ENCODE results near the gene RNF207. TPM values are rescaled to one million over a fixed set of nuclear protein-coding genes. Genes with fewer than 3 reads are reported as not detected.

RNF207 gene
- total RNA-seq, 1 experiment from 2014 or later: 115 TPM

- no peak overlapping the region for H3K4me3 ChIP-seq (ENCODE audit: low read depth in 2 of 2, low read length in 2 of 2)
- H3K27me3 ChIP-seq (ENCODE audit: control insufficient read depth, insufficient read depth, low read length): no peaks in the 10 kb centered on the region
- DNase-seq (ENCODE audit: low read depth, low spot score) (no peak), ATAC-seq (no peak)
- POLR2A ChIA-PET: no interaction called here
- peaks cover 29% of the 10 kb centered on the region for H3K4me1 ChIP-seq (ENCODE audit: control insufficient read depth, insufficient read depth, low read length)
- TF ChIP-seq REST (IDR thresholded peaks at IDR 0.05; ENCODE audit: insufficient read depth in 1 of 2, low read depth in 2 of 2, low read length in 1 of 2) (no peak), TCF7L2 (IDR thresholded peaks at IDR 0.05; ENCODE audit: low read depth, low read length) (no peak), CTCF (IDR thresholded peaks at IDR 0.05) (no peak), SIN3A (IDR thresholded peaks at IDR 0.05; ENCODE audit: borderline replicate concordance, insufficient read depth, low read depth, low read length) (no peak), POLR2AphosphoS5 (IDR thresholded peaks at IDR 0.05; ENCODE audit: low read depth, low read length) (no peak)
- H3K27ac ChIP-seq (ENCODE audit: low read length): no peak overlapping the region; the same call in 1 of the 2 replicates
- CTCF ChIA-PET: interaction anchor here (1.0 kb wide), 1 partner anchor 79 kb away, joined by 3 read pairs; no protein-coding TSS in a partner anchor
- in situ Hi-C loops (cut with HindIII; ENCODE audit: low pct_unique_long_range_greater_than_20kb, low sequenced_read_pairs): no loop called here
- intact Hi-C loops (cut with micrococcal nuclease; ENCODE audit: unreplicated experiment): no loop called here
- no peaks in the 10 kb centered on the region for H3K36me3 ChIP-seq (ENCODE audit: control insufficient read depth, insufficient read depth, low read length)
- BruUV-seq (replicated peaks): no TSS peak
- H3K9me3 ChIP-seq (ENCODE audit: control insufficient read depth, insufficient read depth, low read depth, low read length): no peaks in the 10 kb centered on the region
These were observed 38.3 kb upstream of the RNF207 start for GRCh38 chr1:6167391-6168303.

GRCh38 chr1:6168947-6169586 is 36.9 kb upstream of the RNF207 start:
- Histone ChIP-seq H3K4me3 (ENCODE audit: low read depth in 2 of 2, low read length in 2 of 2) (no peak overlapping the region), H3K9me3 (ENCODE audit: control insufficient read depth, insufficient read depth, low read depth, low read length) (no peaks in the 10 kb centered on the region), H3K4me1 (ENCODE audit: control insufficient read depth, insufficient read depth, low read length) (peaks cover 37% of the 10 kb centered on the region), H3K27me3 (ENCODE audit: control insufficient read depth, insufficient read depth, low read length) (no peaks in the 10 kb centered on the region), H3K27ac (ENCODE audit: low read length) (no peak overlapping the region), H3K36me3 (ENCODE audit: control insufficient read depth, insufficient read depth, low read length) (no peaks in the 10 kb centered on the region)
- ChIA-PET POLR2A (no interaction called here), CTCF (no interaction called here)
- ATAC-seq: no peak
- TF ChIP-seq TCF7L2 (IDR thresholded peaks at IDR 0.05; ENCODE audit: low read depth, low read length) (no peak), SIN3A (IDR thresholded peaks at IDR 0.05; ENCODE audit: borderline replicate concordance, insufficient read depth, low read depth, low read length) (no peak), CTCF (IDR thresholded peaks at IDR 0.05) (no peak), REST (IDR thresholded peaks at IDR 0.05; ENCODE audit: insufficient read depth in 1 of 2, low read depth in 2 of 2, low read length in 1 of 2) (no peak), POLR2AphosphoS5 (IDR thresholded peaks at IDR 0.05; ENCODE audit: low read depth, low read length) (no peak)
- intact Hi-C loops (cut with micrococcal nuclease; ENCODE audit: unreplicated experiment): no loop called here
- in situ Hi-C loops (cut with HindIII; ENCODE audit: low pct_unique_long_range_greater_than_20kb, low sequenced_read_pairs): no loop called here
- no TSS peak for BruUV-seq (replicated peaks)
- DNase-seq (ENCODE audit: low read depth, low spot score): no peak

Data from Panc1 (cell line).